ENCODE results near the gene NUDT1.

The NUDT1 gene

DNA sequence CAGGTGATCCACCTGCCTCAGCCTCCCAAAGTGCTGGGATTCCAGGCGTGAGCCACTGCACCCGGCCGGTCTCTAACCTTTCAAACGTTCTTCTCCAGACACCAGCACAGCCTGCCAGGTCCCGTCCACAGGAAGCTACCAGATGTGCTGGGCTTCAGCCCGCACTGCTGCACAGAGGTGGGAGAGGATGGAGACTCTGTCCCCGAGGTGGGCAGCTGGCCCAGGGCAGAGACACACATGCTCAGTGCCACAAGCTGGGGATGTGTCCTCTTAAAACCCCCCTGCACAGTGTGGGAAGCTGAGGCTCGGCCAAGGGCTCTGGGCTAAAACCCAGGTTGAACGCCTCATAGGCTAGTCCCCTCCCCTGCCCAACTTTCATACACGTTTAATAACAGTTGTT is 9.4 kb downstream of the NUDT1 start:
- Histone ChIP-seq H3K27me3 (ENCODE audit: insufficient read depth, low read length) (no peaks in the 10 kb centered on the region), H4K12ac (ENCODE audit: low read depth, low read length) (no peak overlapping the region), H3K79me1 (ENCODE audit: low read length) (peaks cover 2% of the 10 kb centered on the region), H3K79me2 (ENCODE audit: control insufficient read depth, insufficient read depth, low read length, poor library complexity) (no peaks in the 10 kb centered on the region), H3K23ac (ENCODE audit: low read length) (no peak overlapping the region), H2AFZ (ENCODE audit: insufficient read depth, low read length, poor library complexity) (no peak overlapping the region), H3K36me3 (ENCODE audit: control insufficient read depth in 1 of 2, insufficient read depth in 2 of 2, low read length in 2 of 2) (peaks cover 18 to 37% of the 10 kb centered on the region in 2 experiments), H3K9ac (ENCODE audit: low read length) (no peak overlapping the region), H2BK5ac (ENCODE audit: low read depth, low read length, poor library complexity) (no peak overlapping the region), H2AK5ac (ENCODE audit: low read length) (no peak overlapping the region), H3K14ac (ENCODE audit: low read length) (no peak overlapping the region), H3K4ac (ENCODE audit: low read depth, low read length) (no peak overlapping the region), H3K9me3 (ENCODE audit: insufficient read depth, low read depth, low read length) (no peaks in the 10 kb centered on the region), H4K8ac (ENCODE audit: low read depth, low read length) (no peak overlapping the region), H3K4me1 (ENCODE audit: control insufficient read depth in 1 of 2, insufficient read depth in 2 of 2, low read length in 2 of 2) (no peaks in the 10 kb centered on the region), H3K4me3 (ENCODE audit: low read depth, low read length) (no peak overlapping the region), H3K27ac (ENCODE audit: low read depth, low read length) (no peak overlapping the region), H3K4me2 (ENCODE audit: low read length) (no peak overlapping the region), H2BK12ac (ENCODE audit: low read length) (no peak overlapping the region), H4K91ac (ENCODE audit: low read depth, low read length) (no peak overlapping the region), H2BK120ac (ENCODE audit: insufficient read depth, low read length, poor library complexity) (no peak overlapping the region), H3K18ac (ENCODE audit: low read length) (no peak overlapping the region)
- no peak for DNase-seq
- no CpG with 5 or more reads among the region's 10 CpGs for WGBS (ENCODE audit: extremely low coverage, insufficient coverage, insufficient read length)

DNA sequence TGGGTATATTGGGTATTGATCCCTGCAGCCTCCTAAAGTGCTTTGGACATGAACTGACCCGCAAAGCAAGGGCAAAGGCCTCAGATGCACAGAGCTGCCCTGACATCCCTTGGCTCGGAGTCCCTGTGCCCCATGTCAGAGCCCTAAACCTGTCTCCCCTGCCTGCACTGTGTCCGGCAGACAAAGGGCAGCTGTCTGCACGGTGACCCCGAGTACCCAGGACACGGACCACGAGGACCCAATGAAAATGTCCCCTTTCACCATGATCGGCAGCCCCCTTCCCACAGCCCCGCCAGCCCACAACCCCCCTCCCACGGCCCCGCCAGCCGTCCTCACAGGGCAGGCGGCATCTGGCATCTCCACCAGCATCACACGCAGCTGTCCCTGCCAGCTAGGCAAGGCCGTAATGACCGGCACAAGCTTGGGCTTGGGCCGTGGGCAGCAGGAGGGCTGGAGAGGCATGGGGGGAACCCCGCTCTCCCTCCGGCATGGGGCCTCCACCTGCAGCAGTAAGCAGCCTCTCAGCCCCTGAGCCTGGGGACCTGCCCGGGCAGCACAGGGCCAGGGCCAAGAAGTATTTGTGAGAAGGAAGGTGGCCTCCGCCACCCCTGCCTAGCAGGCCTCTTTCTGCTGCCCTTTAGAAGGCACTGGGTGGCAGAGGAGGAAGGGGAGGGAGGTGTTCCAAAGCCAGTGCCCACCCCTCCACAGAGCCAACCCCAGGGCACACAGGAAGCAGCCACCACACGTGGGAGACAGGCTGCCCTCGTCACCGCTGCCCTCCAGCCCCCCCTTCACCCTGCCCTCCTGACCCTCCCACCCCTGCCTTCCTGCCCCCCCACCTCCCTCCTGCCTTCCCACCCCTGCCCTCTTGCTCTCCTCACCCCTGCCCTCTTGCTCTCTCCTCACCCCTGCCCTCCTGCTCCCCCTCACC is 10.1 kb downstream of the NUDT1 start:
- Histone ChIP-seq H3K14ac (ENCODE audit: low read length) (no peak overlapping the region), H4K12ac (ENCODE audit: low read depth, low read length) (no peak overlapping the region), H3K4ac (ENCODE audit: low read depth, low read length) (no peak overlapping the region), H3K9ac (ENCODE audit: low read length) (no peak overlapping the region), H4K8ac (ENCODE audit: low read depth, low read length) (no peak overlapping the region), H3K4me3 (ENCODE audit: low read depth, low read length) (no peak overlapping the region), H3K4me2 (ENCODE audit: low read length) (no peak overlapping the region), H3K36me3 (ENCODE audit: control insufficient read depth in 1 of 2, insufficient read depth in 2 of 2, low read length in 2 of 2) (peaks cover 25 to 42% of the 10 kb centered on the region in 2 experiments), H3K9me3 (ENCODE audit: insufficient read depth, low read depth, low read length) (no peaks in the 10 kb centered on the region), H4K91ac (ENCODE audit: low read depth, low read length) (no peak overlapping the region), H2BK5ac (ENCODE audit: low read depth, low read length, poor library complexity) (no peak overlapping the region), H2BK12ac (ENCODE audit: low read length) (no peak overlapping the region), H2AK5ac (ENCODE audit: low read length) (no peak overlapping the region), H3K27me3 (ENCODE audit: insufficient read depth, low read length) (no peaks in the 10 kb centered on the region), H3K23ac (ENCODE audit: low read length) (no peak overlapping the region), H3K27ac (ENCODE audit: low read depth, low read length) (no peak overlapping the region), H3K18ac (ENCODE audit: low read length) (no peak overlapping the region), H2BK120ac (ENCODE audit: insufficient read depth, low read length, poor library complexity) (no peak overlapping the region), H3K79me2 (ENCODE audit: control insufficient read depth, insufficient read depth, low read length, poor library complexity) (no peaks in the 10 kb centered on the region), H3K4me1 (ENCODE audit: control insufficient read depth in 1 of 2, insufficient read depth in 2 of 2, low read length in 2 of 2) (no peaks in the 10 kb centered on the region), H3K79me1 (ENCODE audit: low read length) (peaks cover 2% of the 10 kb centered on the region), H2AFZ (ENCODE audit: insufficient read depth, low read length, poor library complexity) (no peak overlapping the region)
- DNase-seq = no peak
- no CpG with 5 or more reads among the region's 24 CpGs for WGBS (ENCODE audit: extremely low coverage, insufficient coverage, insufficient read length)

DNA sequence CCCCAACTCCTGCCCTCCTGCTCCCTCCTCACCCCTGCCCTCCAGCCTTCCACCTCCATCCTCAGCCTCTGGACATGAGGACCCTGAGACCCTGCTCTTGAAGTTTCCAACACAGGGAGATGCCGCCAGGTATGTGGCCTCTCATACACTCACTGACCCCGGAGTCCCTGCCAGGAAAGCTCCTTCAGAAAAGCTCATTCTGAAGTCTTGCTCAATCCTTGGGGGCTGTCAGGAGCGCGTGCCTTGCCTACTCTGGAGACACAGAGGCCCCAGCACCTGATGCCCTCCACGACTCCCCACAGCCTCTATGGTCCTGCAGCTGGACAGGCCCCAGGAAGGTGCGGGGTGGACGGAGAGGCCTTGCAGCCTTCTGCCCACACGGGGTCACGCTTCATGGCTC is 11.0 kb downstream of the NUDT1 start:
- no peak overlapping the region for H2AFZ ChIP-seq (ENCODE audit: insufficient read depth, low read length, poor library complexity)
- no peak overlapping the region for H2BK12ac ChIP-seq (ENCODE audit: low read length)
- no peak overlapping the region for H4K12ac ChIP-seq (ENCODE audit: low read depth, low read length)
- no peak overlapping the region for H3K18ac ChIP-seq (ENCODE audit: low read length)
- WGBS (ENCODE audit: extremely low coverage, insufficient coverage, insufficient read length) = no CpG with 5 or more reads among the region's 9 CpGs
- no peak overlapping the region for H3K4me2 ChIP-seq (ENCODE audit: low read length)
- no peak overlapping the region for H4K91ac ChIP-seq (ENCODE audit: low read depth, low read length)
- H2BK120ac ChIP-seq (ENCODE audit: insufficient read depth, low read length, poor library complexity) = no peak overlapping the region
- H4K8ac ChIP-seq (ENCODE audit: low read depth, low read length) = no peak overlapping the region
- no peaks in the 10 kb centered on the region for H3K4me1 ChIP-seq (ENCODE audit: control insufficient read depth in 1 of 2, insufficient read depth in 2 of 2, low read length in 2 of 2)
- no peak overlapping the region for H3K27ac ChIP-seq (ENCODE audit: low read depth, low read length)
- no peak for DNase-seq
- no peak overlapping the region for H2BK5ac ChIP-seq (ENCODE audit: low read depth, low read length, poor library complexity)
- no peak overlapping the region for H3K23ac ChIP-seq (ENCODE audit: low read length)
- no peaks in the 10 kb centered on the region for H3K27me3 ChIP-seq (ENCODE audit: insufficient read depth, low read length)
- peaks cover 32 to 48% of the 10 kb centered on the region in 2 experiments for H3K36me3 ChIP-seq (ENCODE audit: control insufficient read depth in 1 of 2, insufficient read depth in 2 of 2, low read length in 2 of 2)
- no peak overlapping the region for H3K4me3 ChIP-seq (ENCODE audit: low read depth, low read length)
- H3K4ac ChIP-seq (ENCODE audit: low read depth, low read length) = no peak overlapping the region
- no peaks in the 10 kb centered on the region for H3K79me2 ChIP-seq (ENCODE audit: control insufficient read depth, insufficient read depth, low read length, poor library complexity)
- H3K9ac ChIP-seq (ENCODE audit: low read length) = no peak overlapping the region
- no peak overlapping the region for H3K14ac ChIP-seq (ENCODE audit: low read length)
- H3K9me3 ChIP-seq (ENCODE audit: insufficient read depth, low read depth, low read length) = no peaks in the 10 kb centered on the region
- peaks cover 2% of the 10 kb centered on the region for H3K79me1 ChIP-seq (ENCODE audit: low read length)
- no peak overlapping the region for H2AK5ac ChIP-seq (ENCODE audit: low read length)

DNA sequence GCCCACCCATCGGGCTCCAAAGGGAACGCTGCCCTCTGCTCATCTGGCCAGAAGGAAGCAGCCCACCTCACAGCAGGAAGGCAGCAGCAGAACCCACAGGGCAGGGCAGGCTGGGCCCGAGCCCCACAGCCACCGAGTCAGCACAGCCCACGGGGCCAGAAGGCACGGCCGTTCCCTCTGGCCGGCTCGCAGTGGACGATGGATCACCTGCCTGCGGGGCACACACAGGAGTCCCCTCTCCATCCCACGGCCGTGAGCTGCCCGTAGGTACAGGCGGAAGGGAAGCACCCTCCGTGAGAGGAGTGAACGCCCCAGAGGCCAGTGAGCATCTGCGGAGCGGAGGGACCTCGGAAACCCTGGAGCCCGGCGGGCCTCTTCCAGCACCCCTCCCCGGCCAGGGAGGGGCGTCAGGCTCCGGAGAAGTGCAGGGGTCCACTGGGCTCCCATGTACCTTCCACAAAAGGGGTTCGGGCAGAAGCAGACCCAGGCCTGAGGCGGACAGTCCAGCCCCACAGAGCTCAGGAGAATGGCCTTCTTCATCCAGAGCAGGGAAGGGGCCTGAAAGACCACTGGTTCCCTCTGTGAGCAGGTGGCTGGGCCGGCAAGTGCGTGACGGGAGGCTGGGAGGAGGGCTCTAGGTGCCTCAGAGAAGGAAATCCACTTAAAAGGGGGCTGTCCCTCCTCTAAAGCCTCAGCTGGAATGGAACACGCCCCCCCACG is 11.7 kb downstream of the NUDT1 start:
- Histone ChIP-seq H2AFZ (ENCODE audit: insufficient read depth, low read length, poor library complexity) (no peak overlapping the region), H3K23ac (ENCODE audit: low read length) (no peak overlapping the region), H4K91ac (ENCODE audit: low read depth, low read length) (no peak overlapping the region), H3K4ac (ENCODE audit: low read depth, low read length) (no peak overlapping the region), H2BK12ac (ENCODE audit: low read length) (no peak overlapping the region), H3K4me2 (ENCODE audit: low read length) (no peak overlapping the region), H3K14ac (ENCODE audit: low read length) (no peak overlapping the region), H4K8ac (ENCODE audit: low read depth, low read length) (no peak overlapping the region), H3K4me3 (ENCODE audit: low read depth, low read length) (no peak overlapping the region), H3K79me2 (ENCODE audit: control insufficient read depth, insufficient read depth, low read length, poor library complexity) (no peaks in the 10 kb centered on the region), H2AK5ac (ENCODE audit: low read length) (no peak overlapping the region), H2BK5ac (ENCODE audit: low read depth, low read length, poor library complexity) (no peak overlapping the region), H3K27ac (ENCODE audit: low read depth, low read length) (no peak overlapping the region), H3K18ac (ENCODE audit: low read length) (no peak overlapping the region), H3K79me1 (ENCODE audit: low read length) (peaks cover 2% of the 10 kb centered on the region), H3K27me3 (ENCODE audit: insufficient read depth, low read length) (no peaks in the 10 kb centered on the region), H3K36me3 (ENCODE audit: control insufficient read depth in 1 of 2, insufficient read depth in 2 of 2, low read length in 2 of 2) (peaks cover 38 to 48% of the 10 kb centered on the region in 2 experiments), H3K4me1 (ENCODE audit: control insufficient read depth in 1 of 2, insufficient read depth in 2 of 2, low read length in 2 of 2) (no peaks in the 10 kb centered on the region), H4K12ac (ENCODE audit: low read depth, low read length) (no peak overlapping the region), H3K9me3 (ENCODE audit: insufficient read depth, low read depth, low read length) (no peaks in the 10 kb centered on the region), H3K9ac (ENCODE audit: low read length) (no peak overlapping the region), H2BK120ac (ENCODE audit: insufficient read depth, low read length, poor library complexity) (no peak overlapping the region)
- DNase-seq = no peak
- WGBS (ENCODE audit: extremely low coverage, insufficient coverage, insufficient read length) = no CpG with 5 or more reads among the region's 32 CpGs

Measured in trophoblast cell (in vitro differentiated cells and primary cell).